Natural killer cell (primary cell): ENCODE results near the gene ZNF592. TPM values are rescaled to one million over a fixed set of nuclear protein-coding genes. Genes with fewer than 3 reads are reported as not detected.
"Not testable (repeated sequence)": the region's sequence is repeated elsewhere in the genome, so short reads cannot be mapped to it uniquely, and the experiment has no call there.

Experiments used
- ATAC-seq, 3 donors: fragments of 150-1000 bp in 2 of 3; fragments of 200-7000 bp in 1 of 3; cut with Tn5 transposase; 1 replicate in 1 of 3; 2 replicates in 2 of 3; pipeline ENCODE4 v1.10.0; 2021; ENCODE audit warnings: mild to moderate bottlenecking in 2 of 3, moderate library complexity in 2 of 3
- DNase-seq, 2 donors: peaks; one replicate each; pipeline versions ENCODE4 v3.0.0 to v3.0.0-alpha.2; 2013 to 2021; ENCODE audit warnings: mixed read lengths in 1 of 2
- H3K27ac ChIP-seq: one replicate; pipeline ENCODE4 v1.5.1; 2013; ENCODE audit warnings: mild to moderate bottlenecking, low read length
- H3K27me3 ChIP-seq: one replicate; pipeline ENCODE4 v1.6.1; 2013; ENCODE audit warnings: low read length; ENCODE audit not compliant: control insufficient read depth, insufficient read depth
- H3K36me3 ChIP-seq: one replicate; pipeline ENCODE4 v1.6.1; 2013; ENCODE audit warnings: low read length; ENCODE audit not compliant: control insufficient read depth, insufficient read depth
- H3K4me1 ChIP-seq: one replicate; pipeline ENCODE4 v1.6.1; 2013; ENCODE audit warnings: low read length; ENCODE audit not compliant: control insufficient read depth, insufficient read depth
- H3K4me3 ChIP-seq: one replicate; pipeline ENCODE4 v1.5.1; 2013; ENCODE audit warnings: low read length
- H3K9me3 ChIP-seq: one replicate; pipeline ENCODE4 v1.6.1; 2013; ENCODE audit warnings: low read length; ENCODE audit not compliant: control insufficient read depth, insufficient read depth
- H3K27ac Mint-ChIP-seq, 2 donors: one replicate each; pipeline ENCODE4 v1.8.0; 2022; ENCODE audit warnings: mild to moderate bottlenecking in 2 of 2, mixed read lengths in 2 of 2, moderate library complexity in 1 of 2
- H3K27me3 Mint-ChIP-seq, 2 donors: one replicate each; pipeline ENCODE4 v1.8.0; 2022; ENCODE audit warnings: low read depth in 2 of 2, mixed read lengths in 2 of 2
- H3K36me3 Mint-ChIP-seq: one replicate; pipeline ENCODE4 v1.8.0; 2022; ENCODE audit warnings: mixed read lengths
- H3K4me1 Mint-ChIP-seq, 2 donors: one replicate each; pipeline ENCODE4 v1.8.0; 2022; ENCODE audit warnings: mixed read lengths in 2 of 2
- H3K4me3 Mint-ChIP-seq: one replicate; pipeline ENCODE4 v1.8.0; 2022; ENCODE audit warnings: mild to moderate bottlenecking, moderate library complexity, mixed read lengths
- H3K9me3 Mint-ChIP-seq, 2 donors: one replicate each; pipeline ENCODE4 v1.8.0; 2022; ENCODE audit warnings: mixed read lengths in 2 of 2
- CTCF ChIP-seq: fragments of 200-600 bp; IDR thresholded peaks from one replicate; pipeline ENCODE4 v1.8.0; 2022; ENCODE audit warnings: antibody characterized with exemption
- WGBS: methylation state at CpG from one replicate; pipeline ENCODE4 v1.1.7; 2013; ENCODE audit warnings: missing lambda C conversion rate; ENCODE audit not compliant: insufficient coverage; 5-methylcytosine and 5-hydroxymethylcytosine counted together
- intact Hi-C: fragments of 100-400 bp; cut with micrococcal nuclease; formaldehyde crosslinking; loops from one replicate; pipeline ENCODE4 v1.14.2; 2022
- total RNA-seq, 4 donors: library from RNA; stranded (reverse); fragments of 120-200 nt in 1 of 4; gene quantifications; one replicate each; pipeline versions ENCODE4 v1.2.3 to v1.2.4, GENCODE V29; 2013 to 2022

Gene ZNF592
- total RNA-seq, 3 donors from 2014 or later (not counting 1 experiment from before 2014, with no cell fraction given) = 38.0 to 43.8 (median 39.1) TPM

GRCh38 chr15:84844964-84845363, 96.6 kb downstream of the ZNF592 start:
- no peak for ATAC-seq
- Histone ChIP-seq H3K36me3 (no peaks in the 10 kb centered on the region), H3K27ac (no peak overlapping the region), H3K9me3 (no peaks in the 10 kb centered on the region), H3K4me1 (no peaks in the 10 kb centered on the region), H3K27me3 (no peaks in the 10 kb centered on the region), H3K4me3 (no peak overlapping the region)
- DNase-seq = no peak
- Mint-ChIP-seq H3K27me3 (no peaks in the 10 kb centered on the region), H3K9me3 (peaks cover 3 to 8% of the 10 kb centered on the region in 2 donors), H3K27ac (no peak overlapping the region), H3K36me3 (peaks cover 13% of the 10 kb centered on the region), H3K4me1 (no peaks in the 10 kb centered on the region), H3K4me3 (no peak overlapping the region)
- WGBS = 90% methylated on average over 2 of the region's 2 CpGs
- no peak for TF ChIP-seq CTCF
- intact Hi-C loops = loop anchor here (1.0 to 10.0 kb wide), 2 partner anchors 83 to 200 kb away; no protein-coding TSS in a partner anchor

- H3K4me1 ChIP-seq, H3K27me3 Mint-ChIP-seq, H3K4me3 ChIP-seq, H3K27me3 ChIP-seq, H3K27ac ChIP-seq, H3K9me3 Mint-ChIP-seq, H3K36me3 ChIP-seq, H3K4me1 Mint-ChIP-seq, H3K9me3 ChIP-seq, H3K4me3 Mint-ChIP-seq, H3K27ac Mint-ChIP-seq: not testable (repeated sequence)
- ATAC-seq (peak in 2 of 3 donors; percentile 53 to 71), DNase-seq (peak in 1 of 2 donors; percentile 52)
- WGBS = 75% methylated on average over 5 of the region's 7 CpGs
- peaks cover 13% of the 10 kb centered on the region for H3K36me3 Mint-ChIP-seq
- intact Hi-C loops = loop anchor here (1.0 to 10.0 kb wide), 2 partner anchors 83 to 199 kb away; no protein-coding TSS in a partner anchor
- peak; percentile 70 for TF ChIP-seq CTCF
Measured at GRCh38 chr15:84845631-84846030, 97.2 kb downstream of the ZNF592 start.

- no peak for TF ChIP-seq CTCF
- DNase-seq = no peak
- Histone ChIP-seq H3K4me3 (no peak overlapping the region), H3K36me3 (no peaks in the 10 kb centered on the region), H3K4me1 (no peaks in the 10 kb centered on the region), H3K27me3 (no peaks in the 10 kb centered on the region), H3K9me3 (no peaks in the 10 kb centered on the region), H3K27ac (no peak overlapping the region)
- H3K9me3 Mint-ChIP-seq = peaks cover 3 to 8% of the 10 kb centered on the region in 2 donors
- H3K27me3 Mint-ChIP-seq = no peaks in the 10 kb centered on the region
- WGBS = no CpG with 5 or more reads among the region's 1 CpG
- no peak for ATAC-seq
- H3K36me3 Mint-ChIP-seq = peaks cover 13% of the 10 kb centered on the region
- no peak overlapping the region for H3K4me3 Mint-ChIP-seq
- no peak overlapping the region for H3K27ac Mint-ChIP-seq
- no peaks in the 10 kb centered on the region for H3K4me1 Mint-ChIP-seq
- intact Hi-C loops = loop anchor here (10.0 kb wide), 1 partner anchor 199 kb away; no protein-coding TSS in a partner anchor
Measured at GRCh38 chr15:84846269-84846668, 97.9 kb downstream of the ZNF592 start.

- H3K27me3 Mint-ChIP-seq = no peaks in the 10 kb centered on the region
Measured at GRCh38 chr15:84847382-84847781, 99.0 kb downstream of the ZNF592 start.

More at GRCh38 chr15:84847382-84847781, 99.0 kb downstream of the ZNF592 start:
- TF ChIP-seq CTCF = no peak
- Mint-ChIP-seq H3K4me3 (no peak overlapping the region), H3K36me3 (peaks cover 13% of the 10 kb centered on the region), H3K4me1 (no peaks in the 10 kb centered on the region), H3K9me3 (peaks cover 3 to 8% of the 10 kb centered on the region in 2 donors), H3K27ac (no peak overlapping the region)
- intact Hi-C loops = loop anchor here (10.0 kb wide), 1 partner anchor 197 kb away; no protein-coding TSS in a partner anchor
- ATAC-seq = no peak
- no peaks in the 10 kb centered on the region for H3K4me1 ChIP-seq
- H3K27me3 ChIP-seq = no peaks in the 10 kb centered on the region
- no peaks in the 10 kb centered on the region for H3K9me3 ChIP-seq
- no peaks in the 10 kb centered on the region for H3K36me3 ChIP-seq
- no peak overlapping the region for H3K4me3 ChIP-seq
- no peak for DNase-seq
- H3K27ac ChIP-seq = no peak overlapping the region
